IMR-90 (cell line): ENCODE data around the gene RFX6. TPM values are rescaled to one million over a fixed set of nuclear protein-coding genes. Genes with fewer than 3 reads are reported as not detected.

ENCODE experiments used
- ATAC-seq: fragments of 200-7000 bp; cut with Tn5 transposase; 2 replicates; pipeline ENCODE4 v1.9.1; 2020; ENCODE audit warnings: low read depth, mild to moderate bottlenecking, moderate library complexity
- BruUV-seq: library from RNA; stranded (reverse); fragments of 400-500 nt; replicated peaks from 2 replicates; lab custom pipeline; 2021; lab: Mats Ljungman, UMichigan
- CTCF ChIA-PET: fragments of 300-600 bp; formaldehyde crosslinking; extraction: SDS; loops from one replicate; lab custom pipeline; 2021; ENCODE audit warnings: antibody characterized with exemption; lab: Yijun Ruan, JAX
- POLR2A ChIA-PET: fragments of 300-600 bp; sonication (Branson Sonifier 250); formaldehyde crosslinking; loops from one replicate; lab custom pipeline; 2022; ENCODE audit warnings: antibody characterized with exemption; ENCODE audit not compliant: unreplicated experiment; lab: Charles Lee
- DNase-seq: peaks from one replicate; pipeline ENCODE4 v3.0.0; 2013
- H2AFZ ChIP-seq: replicated peaks from 2 replicates; pipeline ENCODE3; 2013; ENCODE audit warnings: low read length, mild to moderate bottlenecking; ENCODE audit not compliant: poor library complexity
- H2AK5ac ChIP-seq: 2 replicates; pipeline ENCODE4 v1.6.1; 2013; ENCODE audit warnings: low read depth, low read length, inconsistent platforms
- H2AK9ac ChIP-seq: replicated peaks from 2 replicates; pipeline ENCODE3; 2013; ENCODE audit warnings: mild to moderate bottlenecking, low read depth, low read length, moderate library complexity; ENCODE audit not compliant: poor library complexity
- H2BK120ac ChIP-seq: 2 replicates; pipeline ENCODE4 v1.6.1; 2013; ENCODE audit warnings: low read depth, low read length, inconsistent platforms
- H2BK15ac ChIP-seq: 3 replicates; pipeline ENCODE4 v1.6.1; 2013; ENCODE audit warnings: low read depth, low read length, inconsistent platforms
- H2BK20ac ChIP-seq: 2 replicates; pipeline ENCODE4 v1.6.1; 2013; ENCODE audit warnings: low read depth, mild to moderate bottlenecking, inconsistent platforms, low read length, moderate library complexity
- H2BK5ac ChIP-seq: 2 replicates; pipeline ENCODE4 v1.6.1; 2013; ENCODE audit warnings: mild to moderate bottlenecking, low read depth, low read length, inconsistent platforms; ENCODE audit not compliant: poor library complexity, severe bottlenecking
- H3K14ac ChIP-seq: replicated peaks from 2 replicates; pipeline ENCODE4 v1.6.1; 2013; ENCODE audit warnings: low read depth, low read length, inconsistent platforms
- H3K18ac ChIP-seq: 2 replicates; pipeline ENCODE4 v1.6.1; 2013; ENCODE audit warnings: low read depth, low read length, control low read depth
- H3K23ac ChIP-seq: 2 replicates; pipeline ENCODE4 v1.6.1; 2013; ENCODE audit warnings: low read depth, low read length, inconsistent platforms
- H3K27ac ChIP-seq: 2 replicates; pipeline ENCODE4 v1.5.1; 2013; ENCODE audit warnings: mild to moderate bottlenecking, control low read depth, low read length; ENCODE audit not compliant: insufficient read depth
- H3K27me3 ChIP-seq: 2 replicates; pipeline ENCODE4 v1.6.1; 2013; ENCODE audit warnings: low read length; ENCODE audit not compliant: control insufficient read depth, insufficient read depth
- H3K36me3 ChIP-seq: 2 replicates; pipeline ENCODE4 v1.6.1; 2013; ENCODE audit warnings: low read length, mixed read lengths; ENCODE audit not compliant: control insufficient read depth, insufficient read depth
- H3K4ac ChIP-seq: 2 replicates; pipeline ENCODE4 v1.6.1; 2013; ENCODE audit warnings: low read depth, low read length, inconsistent platforms
- H3K4me1 ChIP-seq: 2 replicates; pipeline ENCODE4 v1.6.1; 2013; ENCODE audit warnings: low read length, mixed read lengths; ENCODE audit not compliant: control insufficient read depth, insufficient read depth
- H3K4me2 ChIP-seq: 2 replicates; pipeline ENCODE4 v1.6.1; 2013; ENCODE audit warnings: low read depth, mild to moderate bottlenecking, control low read depth, low read length, moderate library complexity
- H3K4me3 ChIP-seq: 2 replicates; pipeline ENCODE4 v1.5.1; 2013; ENCODE audit warnings: low read depth, mild to moderate bottlenecking, control low read depth, low read length, moderate library complexity; ENCODE audit not compliant: insufficient read depth
- H3K56ac ChIP-seq: 2 replicates; pipeline ENCODE4 v1.6.1; 2013; ENCODE audit warnings: low read length, inconsistent platforms; ENCODE audit not compliant: insufficient read depth; ENCODE audit errors: extremely low read depth
- H3K79me1 ChIP-seq, 2 experiments: 2 replicates each; pipeline ENCODE4 v1.6.1; 2013; ENCODE audit warnings: low read length in 2 of 2, inconsistent platforms in 1 of 2, low read depth in 1 of 2
- H3K9ac ChIP-seq: 2 replicates; pipeline ENCODE4 v1.6.1; 2013; ENCODE audit warnings: low read depth, low read length, control low read depth
- H3K9me1 ChIP-seq: 2 replicates; pipeline ENCODE4 v1.6.1; 2013; ENCODE audit warnings: low read length, inconsistent platforms; ENCODE audit not compliant: insufficient read depth
- H3K9me3 ChIP-seq: 2 replicates; pipeline ENCODE4 v1.6.1; 2013; ENCODE audit warnings: low read length; ENCODE audit not compliant: control insufficient read depth, insufficient read depth
- H4K20me1 ChIP-seq: 2 replicates; pipeline ENCODE4 v1.6.1; 2013; ENCODE audit warnings: low read length, inconsistent platforms; ENCODE audit not compliant: insufficient read depth
- H4K5ac ChIP-seq: 2 replicates; pipeline ENCODE4 v1.6.1; 2013; ENCODE audit warnings: mild to moderate bottlenecking, low read depth, low read length, control low read depth
- H4K8ac ChIP-seq, 2 experiments: 2 replicates each; pipeline ENCODE4 v1.6.1; 2013; ENCODE audit warnings: low read depth in 2 of 2, low read length in 2 of 2, control low read depth in 1 of 2, inconsistent platforms in 1 of 2
- H4K91ac ChIP-seq: 2 replicates; pipeline ENCODE4 v1.6.1; 2013; ENCODE audit warnings: low read depth, low read length, inconsistent platforms; ENCODE audit not compliant: insufficient read depth
- CHD1 ChIP-seq: IDR thresholded peaks from 2 replicates; pipeline ENCODE4 v1.6.1; 2012; ENCODE audit warnings: low read depth, low read length, improper control_type of control experiment
- ELK1 ChIP-seq: fragments of 150-350 bp; IDR thresholded peaks from 2 replicates; pipeline ENCODE4 v1.6.1; 2016; ENCODE audit warnings: low read depth, mild to moderate bottlenecking, low read length, moderate library complexity, borderline replicate concordance
- MAFK ChIP-seq: IDR thresholded peaks from 2 replicates; pipeline ENCODE4 v1.6.1; 2012; ENCODE audit warnings: low read depth, low read length, improper control_type of control experiment
- MAZ ChIP-seq: IDR thresholded peaks from 2 replicates; pipeline ENCODE4 v1.6.1; 2012; ENCODE audit warnings: low read depth, mild to moderate bottlenecking, low read length, improper control_type of control experiment, moderate library complexity, borderline replicate concordance
- MXI1 ChIP-seq: IDR thresholded peaks from 2 replicates; pipeline ENCODE4 v1.6.1; 2012; ENCODE audit warnings: low read depth, mild to moderate bottlenecking, low read length, moderate library complexity, borderline replicate concordance
- POLR2A ChIP-seq: IDR thresholded peaks from 2 replicates; pipeline ENCODE4 v1.6.1; 2012; ENCODE audit warnings: mild to moderate bottlenecking, low read depth, low read length
- RAD21 ChIP-seq: IDR thresholded peaks from 2 replicates; pipeline ENCODE4 v1.6.1; 2012; ENCODE audit warnings: low read length, improper control_type of control experiment
- RFX5 ChIP-seq: IDR thresholded peaks from 2 replicates; pipeline ENCODE4 v1.8.0; 2012; ENCODE audit warnings: low read depth, mild to moderate bottlenecking, low read length, moderate library complexity
- WGBS, 2 experiments: methylation state at CpG; one replicate each; pipeline versions ENCODE4 v1.1.5 to v1.1.7; 2013; ENCODE audit warnings: missing lambda C conversion rate in 2 of 2; ENCODE audit not compliant: insufficient read length in 1 of 2; ENCODE audit errors: extremely low coverage in 2 of 2; 5-methylcytosine and 5-hydroxymethylcytosine counted together
- dilution Hi-C: fragments of 300-500 bp; cut with HindIII; formaldehyde crosslinking; loops from one replicate; pipeline ENCODE4 v1.14.3; 2018; ENCODE audit warnings: low sequenced_read_pairs; ENCODE audit not compliant: unreplicated experiment
- in situ Hi-C: fragments of 300-500 bp; cut with MboI; formaldehyde crosslinking; loops from 3 replicates; pipeline ENCODE4 v1.14.3; 2019; ENCODE audit warnings: low sequenced_read_pairs, inconsistent platforms, mixed read lengths
- intact Hi-C: fragments of 100-400 bp; cut with micrococcal nuclease; formaldehyde crosslinking; loops from 2 replicates; pipeline ENCODE4 v1.10.0; 2022
- polyA plus RNA-seq, 3 experiments: library from polyadenylated mRNA; depleted of rRNA; stranded (reverse); fragments of >200 nt; gene quantifications; 2 replicates each; pipeline ENCODE4 v1.2.3, GENCODE V29; 2012; ENCODE audit warnings: low replicate concordance in 1 of 3
- total RNA-seq: library from RNA; depleted of rRNA; stranded (reverse); fragments of >200 nt; gene quantifications from 2 replicates; pipeline ENCODE4 v1.2.3, GENCODE V29; 2012

The RFX6 gene
- total and polyA plus RNA-seq, 2 of the 4 experiments (the other 2 are of a cell fraction) = not detected

GRCh38 chr6:116973976-116974375, 96.9 kb downstream of the RFX6 start:
- DNase-seq (no peak), ATAC-seq (no peak)
- Histone ChIP-seq H4K8ac (no peak overlapping the region), H4K5ac (no peak overlapping the region), H2BK5ac (no peak overlapping the region), H3K4ac (no peak overlapping the region), H3K79me1 (no peaks in the 10 kb centered on the region), H3K14ac (no peak overlapping the region), H2BK120ac (no peak overlapping the region), H3K9ac (no peak overlapping the region), H3K27me3 (no peaks in the 10 kb centered on the region), H3K27ac (no peak overlapping the region), H3K4me2 (no peak overlapping the region), H4K20me1 (no peaks in the 10 kb centered on the region), H3K9me1 (no peaks in the 10 kb centered on the region), H2AFZ (no peak overlapping the region), H2BK15ac (no peak overlapping the region), H3K23ac (no peak overlapping the region), H3K9me3 (no peaks in the 10 kb centered on the region), H2BK20ac (no peak overlapping the region), H3K36me3 (no peaks in the 10 kb centered on the region), H2AK5ac (no peak overlapping the region), H2AK9ac (no peak overlapping the region), H3K4me1 (no peaks in the 10 kb centered on the region), H3K18ac (no peak overlapping the region), H3K56ac (no peak overlapping the region), H4K91ac (no peak overlapping the region), H3K4me3 (no peak overlapping the region)
- dilution Hi-C loops (no loop called here), intact Hi-C loops (loop anchor here (5.0 to 10.0 kb wide), 3 partner anchors 343 to 858 kb away; partner anchors contain the start of gene GOPC), in situ Hi-C loops (no loop called here)
- CTCF ChIA-PET = no interaction called here
- POLR2A ChIA-PET = no interaction called here
- no TSS peak for BruUV-seq
- WGBS, 2 experiments = 100% methylated on average over 1 of the region's 5 CpGs; no CpG with 5 or more reads in 1 of the 2 experiments
- no peak for TF ChIP-seq POLR2A
- TF ChIP-seq RFX5 = no peak
- no peak for TF ChIP-seq MXI1
- no peak for TF ChIP-seq CHD1
- no peak for TF ChIP-seq RAD21
- TF ChIP-seq ELK1 = no peak
- no peak for TF ChIP-seq MAZ
- no peak for TF ChIP-seq MAFK
